DOHH2 (cell line): Measurements from ENCODE around the gene CYB5A.

Source experiments
- EZH2phosphoT487 ChIP-seq: fragments of 200-600 bp; sonication (generic); IDR thresholded peaks from 2 replicates; pipeline ENCODE4 v1.6.1; 2017; ENCODE audit warnings: borderline replicate concordance, mild to moderate bottlenecking, antibody characterized with exemption, low read length, moderate library complexity, mixed read lengths
- TF ChIP-seq, protein P1 (sequence below): fragments of 200-600 bp; sonication (generic); IDR thresholded peaks from one replicate; pipeline ENCODE4 v1.5.1; 2014; ENCODE audit warnings: antibody characterized with exemption, mild to moderate bottlenecking, low read depth, low read length; ENCODE audit not compliant: poor library complexity, severe bottlenecking

DNA sequence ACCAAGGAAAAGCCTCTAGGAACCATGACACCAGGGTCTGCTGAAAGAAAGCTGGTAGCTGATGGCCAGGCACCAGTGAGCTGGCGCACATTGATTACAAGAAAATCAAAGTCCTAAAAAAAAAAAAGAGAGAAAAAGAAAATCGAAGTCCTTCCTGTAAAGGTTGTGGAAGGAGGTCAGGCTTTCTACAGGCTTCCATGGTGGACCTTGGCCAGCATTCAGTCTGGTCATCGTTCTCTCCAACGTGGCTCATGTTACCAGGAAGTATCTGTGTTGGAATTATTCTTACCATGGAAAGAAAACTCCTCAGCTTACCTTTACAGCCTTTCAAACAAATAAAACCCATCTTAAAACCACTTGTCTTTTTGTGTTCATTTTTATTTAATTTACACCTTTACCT, 65.6 kb downstream of the CYB5A start:
- TF ChIP-seq, protein P1, sequence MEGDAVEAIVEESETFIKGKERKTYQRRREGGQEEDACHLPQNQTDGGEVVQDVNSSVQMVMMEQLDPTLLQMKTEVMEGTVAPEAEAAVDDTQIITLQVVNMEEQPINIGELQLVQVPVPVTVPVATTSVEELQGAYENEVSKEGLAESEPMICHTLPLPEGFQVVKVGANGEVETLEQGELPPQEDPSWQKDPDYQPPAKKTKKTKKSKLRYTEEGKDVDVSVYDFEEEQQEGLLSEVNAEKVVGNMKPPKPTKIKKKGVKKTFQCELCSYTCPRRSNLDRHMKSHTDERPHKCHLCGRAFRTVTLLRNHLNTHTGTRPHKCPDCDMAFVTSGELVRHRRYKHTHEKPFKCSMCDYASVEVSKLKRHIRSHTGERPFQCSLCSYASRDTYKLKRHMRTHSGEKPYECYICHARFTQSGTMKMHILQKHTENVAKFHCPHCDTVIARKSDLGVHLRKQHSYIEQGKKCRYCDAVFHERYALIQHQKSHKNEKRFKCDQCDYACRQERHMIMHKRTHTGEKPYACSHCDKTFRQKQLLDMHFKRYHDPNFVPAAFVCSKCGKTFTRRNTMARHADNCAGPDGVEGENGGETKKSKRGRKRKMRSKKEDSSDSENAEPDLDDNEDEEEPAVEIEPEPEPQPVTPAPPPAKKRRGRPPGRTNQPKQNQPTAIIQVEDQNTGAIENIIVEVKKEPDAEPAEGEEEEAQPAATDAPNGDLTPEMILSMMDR: no peak
- TF ChIP-seq EZH2phosphoT487: no peak
